A673 (cell line): ENCODE measurements around the gene KCNIP4. TPM values are rescaled to one million over a fixed set of nuclear protein-coding genes. Genes with fewer than 3 reads are reported as not detected.

Experiments used
- BruUV-seq: library from RNA; stranded (reverse); fragments of 400-500 nt; replicated peaks from 2 replicates; lab custom pipeline; 2021; lab: Mats Ljungman, UMichigan
- CTCF ChIA-PET: fragments of 300-600 bp; sonication (Branson Sonifier 250); formaldehyde crosslinking; loops from one replicate; lab custom pipeline; 2022; ENCODE audit warnings: antibody characterized with exemption; lab: Charles Lee
- POLR2A ChIA-PET: fragments of 300-600 bp; sonication (Branson Sonifier 250); formaldehyde crosslinking; loops from one replicate; lab custom pipeline; 2022; ENCODE audit warnings: antibody characterized with exemption; ENCODE audit not compliant: low non-redundant PET; lab: Charles Lee
- DNase-seq: peaks from one replicate; pipeline ENCODE4 v3.0.0-alpha.2; 2015; ENCODE audit warnings: low spot score
- H3K27ac ChIP-seq: fragments of 200-600 bp; sonication (generic); 2 replicates; pipeline ENCODE4 v1.5.1; 2016; ENCODE audit warnings: mixed run types, low read depth, mild to moderate bottlenecking, mixed read lengths, antibody characterized with exemption, low read length; ENCODE audit not compliant: poor library complexity, severe bottlenecking
- H3K27me3 ChIP-seq: fragments of 200-600 bp; sonication (generic); replicated peaks from 2 replicates; pipeline ENCODE4 v1.6.1; 2017; ENCODE audit warnings: mixed run types, low read depth, mild to moderate bottlenecking, mixed read lengths, antibody characterized with exemption, low read length; ENCODE audit not compliant: insufficient read depth, poor library complexity
- H3K36me3 ChIP-seq: fragments of 200-600 bp; sonication (generic); 2 replicates; pipeline ENCODE4 v1.6.1; 2016; ENCODE audit warnings: mixed run types, mild to moderate bottlenecking, mixed read lengths, antibody characterized with exemption, low read length; ENCODE audit not compliant: insufficient read depth, poor library complexity, severe bottlenecking
- H3K4me1 ChIP-seq: fragments of 200-600 bp; sonication (generic); 2 replicates; pipeline ENCODE4 v1.6.1; 2017; ENCODE audit warnings: mixed run types, mild to moderate bottlenecking, mixed read lengths, antibody characterized with exemption, low read length; ENCODE audit not compliant: insufficient read depth, poor library complexity, severe bottlenecking
- H3K4me3 ChIP-seq: fragments of 200-600 bp; sonication (generic); 2 replicates; pipeline ENCODE4 v1.5.1; 2016; ENCODE audit warnings: low read depth, mixed run types, mild to moderate bottlenecking, mixed read lengths, low read length; ENCODE audit not compliant: poor library complexity, severe bottlenecking
- H3K9me3 ChIP-seq: fragments of 200-600 bp; sonication (generic); 2 replicates; pipeline ENCODE4 v1.6.1; 2016; ENCODE audit warnings: mixed run types, low read depth, mild to moderate bottlenecking, mixed read lengths, antibody characterized with exemption, low read length; ENCODE audit not compliant: poor library complexity, severe bottlenecking
- CTCF ChIP-seq: fragments of 300-800, 200-600 bp; sonication (generic); conservative IDR thresholded peaks from 2 replicates; pipeline ENCODE4 v1.5.1; 2017; ENCODE audit warnings: low read depth, mild to moderate bottlenecking, antibody characterized with exemption, low read length, moderate library complexity, mixed read lengths
- EZH2 ChIP-seq: fragments of 200-600 bp; sonication (generic); IDR thresholded peaks from 2 replicates; pipeline ENCODE4 v1.6.1; 2017; ENCODE audit warnings: borderline replicate concordance, low read depth, mild to moderate bottlenecking, mixed read lengths, antibody characterized with exemption, low read length; ENCODE audit not compliant: poor library complexity, severe bottlenecking
- intact Hi-C: fragments of 100-400 bp; cut with micrococcal nuclease; formaldehyde crosslinking; loops from one replicate; pipeline ENCODE4 v1.10.0; 2022; ENCODE audit not compliant: unreplicated experiment
- total RNA-seq: library from RNA; stranded (reverse); gene quantifications from 2 replicates; pipeline ENCODE4 v1.2.3, GENCODE V29; 2021

The KCNIP4 gene
- total RNA-seq, 1 experiment from 2014 or later: not detected

GRCh38 chr4:21136051-21136630 lies 812.4 kb downstream of the KCNIP4 start:
- BruUV-seq: no TSS peak
- Histone ChIP-seq H3K9me3 (no peaks in the 10 kb centered on the region), H3K27me3 (no peaks in the 10 kb centered on the region), H3K36me3 (no peaks in the 10 kb centered on the region), H3K4me3 (no peak overlapping the region), H3K27ac (no peak overlapping the region), H3K4me1 (no peaks in the 10 kb centered on the region)
- POLR2A ChIA-PET: no interaction called here
- intact Hi-C loops: no loop called here
- CTCF ChIA-PET: no interaction called here
- no peak for DNase-seq
- TF ChIP-seq CTCF (no peak), EZH2 (no peak)

- peak; percentile 40; the same call in 1 of the 2 replicates for TF ChIP-seq CTCF
- TF ChIP-seq EZH2: no peak
- Histone ChIP-seq H3K27ac (no peak overlapping the region), H3K4me3 (no peak overlapping the region), H3K27me3 (no peaks in the 10 kb centered on the region), H3K4me1 (no peaks in the 10 kb centered on the region), H3K36me3 (no peaks in the 10 kb centered on the region), H3K9me3 (no peaks in the 10 kb centered on the region)
- ChIA-PET CTCF (no interaction called here), POLR2A (no interaction called here)
- BruUV-seq: no TSS peak
- intact Hi-C loops: loop anchor here (1.0 kb wide), 1 partner anchor 362 kb away; no protein-coding TSS in a partner anchor
- peak; percentile 37 for DNase-seq
Measured at GRCh38 chr4:21134994-21135393, 813.6 kb downstream of the KCNIP4 start.

- no peaks in the 10 kb centered on the region for H3K4me1 ChIP-seq
- BruUV-seq: no TSS peak
- intact Hi-C loops: no loop called here
- TF ChIP-seq CTCF (no peak), EZH2 (no peak)
- H3K36me3 ChIP-seq: no peaks in the 10 kb centered on the region
- POLR2A ChIA-PET: no interaction called here
- no peak for DNase-seq
- H3K27me3 ChIP-seq: no peaks in the 10 kb centered on the region
- CTCF ChIA-PET: no interaction called here
- no peak overlapping the region for H3K4me3 ChIP-seq
- no peak overlapping the region for H3K27ac ChIP-seq
- H3K9me3 ChIP-seq: no peaks in the 10 kb centered on the region
Measured at GRCh38 chr4:21130606-21131005, 818.0 kb downstream of the KCNIP4 start.
